Liver (tissue), 9 donors: ENCODE measurements around the gene PREP. TPM values are rescaled to one million over a fixed set of nuclear protein-coding genes. Genes with fewer than 3 reads are reported as not detected.

Experiments
- DNase-seq: peaks from one replicate; pipeline ENCODE4 v3.0.0-alpha.2; 2017; ENCODE audit warnings: low spot score
- H3K27ac ChIP-seq, 2 donors: one replicate each; pipeline ENCODE4 v1.7.0; 2013; ENCODE audit warnings: inconsistent platforms in 2 of 2, low read length in 2 of 2, control low read depth in 1 of 2, low read depth in 1 of 2, mild to moderate bottlenecking in 1 of 2
- H3K27me3 ChIP-seq, 4 donors: one replicate each; pipeline versions ENCODE4 v1.6.1 to v1.7.0; 2013; ENCODE audit warnings: low read length in 3 of 4, inconsistent platforms in 1 of 4, mild to moderate bottlenecking in 1 of 4, moderate library complexity in 1 of 4; ENCODE audit not compliant: control insufficient read depth in 4 of 4, insufficient read depth in 4 of 4
- H3K36me3 ChIP-seq, 4 donors: one replicate each; pipeline versions ENCODE4 v1.6.1 to v1.7.0; 2013; ENCODE audit warnings: low read length in 3 of 4, mild to moderate bottlenecking in 3 of 4, low read depth in 1 of 4, moderate library complexity in 1 of 4; ENCODE audit not compliant: control insufficient read depth in 4 of 4, insufficient read depth in 3 of 4
- H3K4me1 ChIP-seq, 4 donors: one replicate each; pipeline versions ENCODE4 v1.6.1 to v1.7.0; 2013; ENCODE audit warnings: low read length in 3 of 4, mild to moderate bottlenecking in 3 of 4, moderate library complexity in 1 of 4; ENCODE audit not compliant: control insufficient read depth in 4 of 4, insufficient read depth in 4 of 4
- H3K4me3 ChIP-seq, 3 donors: one replicate each; pipeline versions ENCODE4 v1.6.1 to v1.7.0; 2013; ENCODE audit warnings: low read length in 3 of 3, control low read depth in 1 of 3, low read depth in 1 of 3, mild to moderate bottlenecking in 1 of 3
- H3K9ac ChIP-seq, 2 donors: one replicate each; pipeline ENCODE4 v1.7.0; 2013; ENCODE audit warnings: low read length in 2 of 2, mild to moderate bottlenecking in 2 of 2, moderate library complexity in 2 of 2, control low read depth in 1 of 2, low read depth in 1 of 2
- H3K9me3 ChIP-seq, 4 donors: one replicate each; pipeline versions ENCODE4 v1.6.1 to v1.7.0; 2013; ENCODE audit warnings: low read length in 3 of 4; ENCODE audit not compliant: control insufficient read depth in 4 of 4
- ATF3 ChIP-seq: IDR thresholded peaks from 2 replicates; pipeline ENCODE4 v1.6.1; 2016; ENCODE audit warnings: antibody characterized with exemption
- CTCF ChIP-seq: fragments of 150-350 bp; IDR thresholded peaks from 2 replicates; pipeline ENCODE4 v1.5.1; 2017; ENCODE audit warnings: improper control_type of control experiment, low read depth, low read length; ENCODE audit not compliant: missing input control
- EGR1 ChIP-seq, 2 donors: IDR thresholded peaks; 2 replicates each; pipeline ENCODE4 v1.6.1; 2016 to 2018; ENCODE audit warnings: antibody characterized with exemption in 2 of 2, low read depth in 2 of 2
- FOXA1 ChIP-seq: IDR thresholded peaks from 2 replicates; pipeline ENCODE4 v1.6.1; 2016; ENCODE audit warnings: antibody characterized with exemption
- FOXA2 ChIP-seq: IDR thresholded peaks from 2 replicates; pipeline ENCODE4 v1.6.1; 2016; ENCODE audit warnings: antibody characterized with exemption
- GABPA ChIP-seq, 2 donors: IDR thresholded peaks in 1 of 2; conservative IDR thresholded peaks in 1 of 2; 2 replicates each; pipeline ENCODE4 v1.6.1; 2016; ENCODE audit warnings: antibody characterized with exemption in 2 of 2, mild to moderate bottlenecking in 1 of 2, moderate library complexity in 1 of 2
- JUND ChIP-seq, 2 donors: IDR thresholded peaks; 2 replicates each; pipeline ENCODE4 v1.6.1; 2016; ENCODE audit warnings: antibody characterized with exemption in 2 of 2
- MAX ChIP-seq: IDR thresholded peaks from 2 replicates; pipeline ENCODE4 v1.6.1; 2016; ENCODE audit warnings: antibody characterized with exemption
- NR2F2 ChIP-seq: IDR thresholded peaks from 2 replicates; pipeline ENCODE4 v1.6.1; 2016; ENCODE audit warnings: antibody characterized with exemption
- RAD21 ChIP-seq, 2 donors: IDR thresholded peaks; 2 replicates each; pipeline ENCODE4 v1.6.1; 2016; ENCODE audit warnings: antibody characterized with exemption in 2 of 2, mild to moderate bottlenecking in 2 of 2
- RXRA ChIP-seq, 2 donors: IDR thresholded peaks; 2 replicates each; pipeline ENCODE4 v1.6.1; 2017 to 2018; ENCODE audit warnings: antibody characterized with exemption in 2 of 2, mild to moderate bottlenecking in 1 of 2
- SP1 ChIP-seq: IDR thresholded peaks from 2 replicates; pipeline ENCODE4 v1.6.1; 2018; ENCODE audit warnings: antibody characterized with exemption, mild to moderate bottlenecking
- YY1 ChIP-seq: IDR thresholded peaks from 2 replicates; pipeline ENCODE4 v1.6.1; 2016; ENCODE audit warnings: antibody characterized with exemption, mild to moderate bottlenecking
- ZBTB33 ChIP-seq: IDR thresholded peaks from 2 replicates; pipeline ENCODE4 v1.6.1; 2016; ENCODE audit warnings: antibody characterized with exemption
- WGBS: extraction: QIAGEN DNeasy Blood & Tissue Kit; methylation state at CpG from one replicate; pipeline ENCODE4 v1.1.7; 2013; 5-methylcytosine and 5-hydroxymethylcytosine counted together
- polyA plus RNA-seq, 2 donors: library from polyadenylated mRNA; stranded (reverse) in 1 of 2; unstranded in 1 of 2; fragments of 200-250 nt in 1 of 2; fragments of >200 nt in 1 of 2; fragmentation: Nextera tagmentation in 1 of 2; extraction: Ambion mirVana in 1 of 2; gene quantifications; one replicate each; pipeline versions ENCODE4 v1.2.1 to v1.2.3, GENCODE V29; 2013 to 2015
- total RNA-seq, 2 donors: library from RNA; depleted of rRNA; stranded (reverse); fragments of >200 nt; gene quantifications; one replicate each; pipeline ENCODE4 v1.2.3, GENCODE V29; 2014
- donor health status: healthy.
- donor health status: healthy.
- donor health status: healthy.
- donor health status: healthy.
- donor health status: healthy.

The PREP gene
- total and polyA plus RNA-seq, 4 donors: 7.3 to 17.7 (median 13.0) TPM

- Histone ChIP-seq H3K4me3 (no peak overlapping the region), H3K9me3 (no peaks in the 10 kb centered on the region), H3K9ac (no peak overlapping the region), H3K4me1 (no peaks in the 10 kb centered on the region), H3K27me3 (peaks cover 0 to 2% (median 0%) of the 10 kb centered on the region in 4 donors), H3K27ac (no peak overlapping the region), H3K36me3 (no peaks in the 10 kb centered on the region)
- WGBS: 76% methylated on average over 4 of the region's 4 CpGs
- no peak for TF ChIP-seq FOXA1
- TF ChIP-seq EGR1 (IDR thresholded peaks at IDR 0.05; ENCODE audit: low read depth in 2 of 2): no peak
- TF ChIP-seq FOXA2: no peak
- TF ChIP-seq YY1: no peak
- no peak for TF ChIP-seq ATF3
- no peak for TF ChIP-seq CTCF
- TF ChIP-seq RXRA (IDR thresholded peaks at IDR 0.05): no peak
- TF ChIP-seq RAD21 (IDR thresholded peaks at IDR 0.05): no peak
- TF ChIP-seq ZBTB33: no peak
- TF ChIP-seq JUND (IDR thresholded peaks at IDR 0.05): no peak
- no peak for TF ChIP-seq MAX
- DNase-seq: no peak
These were observed 26.8 kb upstream of the PREP start for GRCh38 chr6:105429676-105430075.

- no peak overlapping the region for H3K27ac ChIP-seq
- H3K36me3 ChIP-seq: no peaks in the 10 kb centered on the region
- no peak overlapping the region for H3K9ac ChIP-seq
- DNase-seq: no peak
- no peaks in the 10 kb centered on the region for H3K4me1 ChIP-seq
- H3K27me3 ChIP-seq: no peaks in the 10 kb centered on the region
- no peak overlapping the region for H3K4me3 ChIP-seq
- TF ChIP-seq YY1: no peak
- no peak for TF ChIP-seq JUND (IDR thresholded peaks at IDR 0.05)
- TF ChIP-seq NR2F2: no peak
- TF ChIP-seq SP1: no peak
- no peak for TF ChIP-seq MAX
- TF ChIP-seq RXRA (IDR thresholded peaks at IDR 0.05): no peak
- no peak for TF ChIP-seq GABPA (IDR thresholded peaks at IDR 0.05 in 1 of 2, conservative IDR thresholded peaks at IDR 0.05 in 1 of 2)
- WGBS: 72% methylated on average over 5 of the region's 5 CpGs
- no peaks in the 10 kb centered on the region for H3K9me3 ChIP-seq
These were observed 25.6 kb upstream of the PREP start for GRCh38 chr6:105428342-105428957.
